ENCODE measurements around the gene PRPF31.
A peak's percentile ranks its signal among the peaks of the same experiment; 100 is the strongest.

PRPF31 gene

GRCh38 chr19:54145541-54146158 is 30.1 kb downstream of the PRPF31 start:
- DNase-seq, result no peak

DNA sequence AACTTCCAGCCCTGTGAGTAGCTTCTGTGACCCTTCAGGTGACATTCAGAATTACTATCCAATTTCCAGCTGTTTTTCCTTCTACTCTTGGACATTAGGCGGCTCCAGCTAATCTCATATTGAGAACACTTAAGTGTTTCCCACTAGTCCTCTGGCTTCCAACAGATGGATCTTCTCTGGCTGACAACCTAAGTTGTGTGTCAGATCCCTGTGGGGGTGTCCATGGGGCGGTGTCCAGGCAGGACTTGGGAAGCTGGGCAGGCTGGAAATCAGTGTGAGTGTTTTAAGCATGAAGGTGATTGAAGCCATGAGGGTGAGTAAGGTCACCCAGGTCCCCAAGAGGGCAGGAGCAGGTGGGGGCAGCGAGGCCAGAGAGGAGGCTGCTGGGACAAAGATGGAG is 32.1 kb downstream of the PRPF31 start:
- no peak for DNase-seq

DNA sequence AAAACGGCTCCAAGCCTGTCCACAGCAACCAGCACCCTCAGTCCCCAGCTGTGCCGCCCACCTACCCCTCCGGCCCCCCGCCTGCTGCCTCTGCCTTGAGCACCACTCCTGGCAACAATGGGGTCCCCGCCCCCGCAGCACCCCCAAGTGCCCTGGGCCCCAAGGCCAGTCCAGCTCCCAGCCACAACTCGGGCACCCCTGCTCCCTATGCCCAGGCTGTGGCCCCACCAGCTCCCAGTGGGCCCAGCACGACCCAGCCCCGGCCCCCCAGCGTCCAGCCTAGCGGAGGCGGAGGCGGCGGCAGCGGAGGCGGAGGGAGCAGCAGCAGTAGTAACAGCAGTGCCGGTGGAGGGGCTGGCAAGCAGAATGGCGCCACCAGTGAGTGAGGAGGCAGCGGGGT is 32.6 kb downstream of the PRPF31 start:
- DNase-seq, result no peak

- DNase-seq, result no peak
Measured at GRCh38 chr19:54149021-54149812, 33.7 kb downstream of the PRPF31 start.

DNA sequence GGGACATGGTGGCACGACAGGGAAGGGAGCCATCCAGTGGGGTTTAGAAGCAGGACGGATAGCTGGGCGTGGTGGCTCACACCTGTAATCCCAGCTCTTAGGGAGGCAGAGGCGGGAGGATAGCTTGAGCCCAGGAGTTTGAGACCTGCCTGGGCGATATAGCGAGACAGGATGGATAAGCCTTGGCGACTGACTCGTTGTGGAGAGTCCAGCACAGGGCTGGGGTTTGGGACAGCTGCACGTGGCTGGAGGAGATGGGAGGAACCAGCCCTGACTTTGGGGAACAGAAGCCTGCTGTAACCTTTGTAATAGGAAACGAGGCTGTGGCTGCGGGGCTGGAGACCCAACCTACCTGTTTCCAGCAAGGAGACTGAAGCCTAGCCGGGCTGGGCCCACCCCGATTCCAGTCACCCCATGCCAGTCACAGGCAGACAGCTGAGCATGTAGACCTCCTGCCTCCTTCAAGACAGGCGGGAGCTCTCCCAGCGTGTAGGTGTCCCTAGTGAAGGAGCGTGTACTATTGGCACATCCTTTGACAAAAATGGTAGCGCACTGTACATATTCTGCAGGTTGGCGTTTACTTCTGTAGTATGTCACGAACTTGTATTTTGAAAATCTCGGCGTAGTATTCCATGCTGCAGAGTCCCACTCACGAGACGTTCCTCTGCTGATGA is 35.9 kb downstream of the PRPF31 start:
- DNase-seq, result no peak

DNA sequence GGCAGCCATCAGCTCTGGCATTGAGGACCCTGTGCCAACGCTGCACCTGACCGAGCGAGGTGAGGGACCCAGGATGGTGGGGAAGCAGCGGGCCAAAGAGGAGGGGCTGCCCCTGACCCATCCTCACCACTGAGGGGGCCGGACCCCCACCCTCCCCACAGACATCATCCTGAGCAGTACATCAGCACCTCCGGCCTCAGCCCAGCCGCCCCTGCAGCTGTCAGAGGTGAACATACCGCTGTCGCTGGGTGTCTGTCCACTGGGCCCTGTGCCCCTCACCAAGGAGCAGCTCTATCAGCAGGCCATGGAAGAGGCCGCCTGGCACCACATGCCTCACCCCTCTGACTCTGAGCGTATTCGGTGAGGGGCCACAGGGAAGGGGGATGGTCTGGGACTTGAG is 36.7 kb downstream of the PRPF31 start:
- no peak for DNase-seq

DNA sequence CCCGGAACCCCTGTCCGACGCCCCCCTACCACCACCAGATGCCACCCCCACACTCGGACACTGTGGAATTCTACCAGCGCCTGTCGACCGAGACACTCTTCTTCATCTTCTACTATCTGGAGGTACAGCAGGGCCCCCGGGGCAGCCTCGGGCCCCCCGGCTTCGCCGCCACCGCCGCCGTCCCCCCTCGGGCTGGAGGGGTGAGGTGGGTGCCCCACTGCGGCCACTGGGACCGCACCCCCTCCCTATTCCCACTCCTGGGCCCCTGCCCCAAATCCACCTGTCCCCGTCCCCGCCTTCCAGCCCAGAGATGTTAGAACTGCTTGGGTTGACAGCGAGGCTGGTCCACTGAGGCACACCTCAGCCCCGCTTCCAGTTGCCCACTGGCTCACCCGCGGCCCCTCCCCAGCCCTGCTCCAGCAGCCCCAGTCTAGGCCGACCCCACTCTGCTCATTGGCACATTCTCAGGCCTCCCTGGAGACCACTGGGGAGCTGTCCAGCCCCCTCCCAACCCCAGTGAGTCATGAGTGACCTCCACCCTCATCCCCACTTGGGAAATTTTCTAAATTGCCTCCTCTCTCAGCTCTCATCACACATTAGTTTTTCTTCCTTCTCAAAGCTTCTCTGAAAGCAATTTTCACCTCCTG is 37.4 kb downstream of the PRPF31 start:
- DNase-seq, result no peak

DNA sequence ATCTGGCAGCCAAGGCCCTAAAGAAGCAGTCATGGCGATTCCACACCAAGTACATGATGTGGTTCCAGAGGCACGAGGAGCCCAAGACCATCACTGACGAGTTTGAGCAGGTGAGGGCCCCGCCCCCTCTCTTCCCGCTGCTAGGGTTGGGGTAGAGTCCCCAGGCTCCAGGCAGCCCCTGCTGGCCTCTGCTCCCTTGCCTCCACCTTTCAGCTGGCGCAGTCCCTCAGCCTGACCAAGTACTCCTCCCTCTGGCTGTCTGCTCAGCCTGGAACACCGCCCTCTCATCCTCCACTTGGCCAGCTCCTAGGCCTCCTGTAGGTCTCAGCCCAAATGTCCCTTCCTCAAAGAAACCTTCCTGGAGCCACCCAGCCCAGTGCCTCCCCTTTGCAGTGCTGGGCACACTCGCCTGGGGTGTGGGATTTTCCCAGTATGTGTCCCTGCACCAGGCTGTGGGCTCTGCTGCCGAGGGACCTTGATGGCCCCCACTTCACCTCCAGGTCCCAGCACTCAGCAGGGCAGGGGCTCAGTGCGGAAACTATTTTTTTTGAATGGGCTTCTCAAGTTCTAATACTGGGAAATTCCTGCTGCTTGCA is 38.3 kb downstream of the PRPF31 start:
- no peak for DNase-seq

DNA sequence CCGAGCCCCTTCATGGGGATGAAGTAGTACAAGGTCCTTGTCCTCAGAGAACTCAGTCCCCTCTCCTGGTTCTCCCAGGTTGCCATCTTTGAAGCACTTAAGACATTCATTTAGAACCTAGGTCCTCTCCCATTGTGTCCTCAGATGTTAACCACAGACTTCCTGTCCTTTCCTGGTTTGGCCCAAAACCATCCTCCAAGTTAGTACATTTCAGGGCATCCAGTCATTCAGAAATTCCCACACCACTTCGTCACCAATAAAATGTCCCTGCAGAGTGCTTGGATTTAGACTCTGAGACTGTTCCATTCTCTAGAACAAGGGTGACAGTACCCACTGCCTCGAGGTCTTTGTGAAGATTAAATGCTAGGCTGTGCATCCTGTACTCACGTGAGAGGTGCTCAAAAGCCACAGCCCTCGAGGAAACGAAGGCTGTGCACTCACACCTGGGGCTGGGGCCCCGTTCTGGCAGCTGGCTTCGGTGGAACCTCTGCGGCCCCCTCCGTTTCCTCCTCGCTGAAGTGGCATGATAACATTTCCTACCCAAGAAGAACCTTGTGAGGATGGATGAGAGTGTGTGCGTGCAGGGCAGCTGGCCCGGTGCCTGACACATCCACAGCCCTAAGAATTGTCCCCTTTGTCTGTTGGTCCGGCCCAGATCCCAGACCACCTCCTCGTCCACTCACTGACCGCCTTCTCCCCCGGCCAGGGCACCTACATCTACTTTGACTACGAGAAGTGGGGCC is 39.2 kb downstream of the PRPF31 start:
- no peak for DNase-seq

GRCh38 chr19:54155694-54156093 is 40.1 kb downstream of the PRPF31 start:
- no peak for DNase-seq

DNA sequence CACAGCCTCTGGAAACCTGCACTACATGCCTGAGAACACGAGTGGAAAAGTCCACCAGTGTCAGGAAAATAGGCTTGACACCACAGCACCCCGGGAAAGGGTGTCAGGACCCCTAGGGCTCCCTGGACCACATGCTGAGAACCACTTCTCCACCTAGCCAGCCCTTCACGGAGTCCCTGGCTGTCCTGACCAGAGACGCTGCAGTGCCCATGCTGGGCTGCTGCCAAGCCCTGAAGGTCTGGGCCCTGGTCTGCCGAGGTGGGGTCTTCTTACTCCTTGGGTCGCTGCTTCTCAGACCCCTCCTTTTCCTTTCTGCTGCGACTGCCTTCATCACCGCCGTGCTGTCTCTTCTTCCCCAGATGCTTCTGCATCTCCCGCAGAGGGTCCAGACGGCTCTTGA is 40.9 kb downstream of the PRPF31 start:
- DNase-seq, result no peak

- DNase-seq, result no peak
Measured at GRCh38 chr19:54156953-54157352, 41.4 kb downstream of the PRPF31 start.

DNA sequence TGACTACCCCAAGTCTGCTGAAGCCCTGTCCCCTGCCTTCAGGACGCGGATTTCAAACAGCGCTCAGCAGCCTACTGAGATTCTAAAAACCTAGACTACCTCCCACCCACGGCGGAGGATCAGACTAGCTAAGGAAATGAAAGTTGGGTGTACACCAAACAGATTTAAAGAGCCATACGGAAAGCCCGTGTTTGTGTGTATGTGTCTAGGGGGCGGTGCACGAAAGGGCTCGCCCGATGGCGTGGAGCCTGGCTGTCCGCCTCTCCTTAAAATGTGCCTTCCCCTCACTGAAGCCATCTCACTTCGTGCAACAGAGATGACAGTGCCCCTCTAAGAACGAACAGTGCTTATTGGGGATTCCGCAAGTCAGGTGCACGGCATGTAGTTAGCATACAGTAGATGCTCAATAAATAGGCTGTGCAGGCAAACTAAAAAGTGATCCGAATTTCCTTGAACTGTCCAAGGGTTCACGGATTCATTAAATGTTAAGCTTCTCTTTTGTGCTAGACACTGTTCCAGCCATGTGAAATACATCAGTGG is 43.3 kb downstream of the PRPF31 start:
- DNase-seq, result peak; percentile 54

DNA sequence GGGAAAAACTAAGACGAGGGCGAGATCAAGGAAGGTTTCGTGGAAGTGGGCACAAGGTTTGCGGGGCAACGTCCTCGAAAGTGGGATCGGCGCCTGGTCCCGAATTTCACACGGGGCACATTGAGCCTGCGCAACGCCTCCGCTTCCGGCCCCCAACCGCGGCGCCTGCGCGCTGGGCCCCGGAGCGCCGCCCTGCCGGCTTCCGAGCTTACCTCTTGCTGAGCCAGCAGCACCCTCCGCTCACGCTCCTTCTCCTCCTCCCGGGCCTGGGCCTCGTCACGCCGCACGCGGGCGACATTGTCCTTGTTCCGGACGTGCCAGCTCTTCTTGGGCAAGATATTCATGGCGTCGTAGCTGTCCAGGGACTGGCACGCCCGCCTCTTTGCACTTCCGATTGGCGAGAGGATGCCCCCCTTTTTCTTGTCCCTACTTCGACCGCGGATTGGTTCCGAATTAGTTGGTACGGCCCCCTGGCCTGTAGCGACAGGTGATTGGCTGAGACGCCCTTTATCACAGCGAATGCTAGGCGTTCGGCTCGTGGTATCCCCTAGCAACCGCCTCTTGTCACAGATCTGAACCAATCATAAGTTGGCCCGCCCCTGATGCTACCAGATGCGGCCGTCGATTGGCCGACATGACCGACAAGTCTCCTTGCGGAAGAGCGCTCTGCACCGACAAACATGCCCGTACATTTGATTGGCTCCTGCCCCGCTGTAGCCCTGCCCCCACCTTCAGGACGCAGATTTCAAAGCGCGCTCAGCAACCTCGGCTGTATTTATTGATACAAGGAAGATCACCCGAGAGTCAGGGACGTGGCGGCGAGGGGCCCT is 44.0 kb downstream of the PRPF31 start, which contains the start of gene LENG1:
TSS of gene LENG1 (minus strand) at position 370 of the 830 bp plus-strand sequence. CDS start at position 344, 26 bp downstream.
- peak; percentile 100 for DNase-seq

DNA sequence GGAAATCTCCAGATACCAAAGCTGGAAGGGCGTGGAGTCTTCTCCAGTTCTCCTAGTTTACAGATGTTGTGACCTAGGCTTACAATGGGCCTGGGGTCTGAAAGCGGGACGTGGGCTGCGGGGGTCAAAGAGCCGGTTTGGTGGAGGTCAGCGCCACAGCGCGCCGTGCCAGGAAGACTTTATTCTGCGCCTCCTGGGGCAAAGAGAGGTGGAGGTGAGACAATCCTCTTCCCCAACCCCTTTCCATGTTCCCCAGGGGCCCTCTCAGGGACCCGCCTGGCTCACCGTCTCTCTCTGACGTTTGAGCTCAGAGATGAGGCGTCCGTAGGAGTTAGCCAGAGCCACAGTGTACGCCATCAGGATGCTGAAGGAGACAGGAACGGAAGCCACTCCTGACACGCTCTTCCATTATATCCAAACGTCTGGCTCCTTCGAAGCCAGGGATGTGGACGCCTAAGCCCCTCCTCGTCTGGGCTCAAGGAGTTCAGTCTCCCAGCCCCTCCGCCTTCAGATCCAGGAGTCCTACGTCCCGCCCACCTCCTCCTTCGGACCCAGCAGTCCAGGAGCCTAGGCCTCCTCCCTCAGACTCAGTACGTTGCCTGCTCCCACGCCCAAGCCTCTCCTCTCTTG is 44.7 kb downstream of the PRPF31 start:
- DNase-seq, result no peak

GRCh38 chr19:54160854-54161253 is 45.3 kb downstream of the PRPF31 start:
- no peak for DNase-seq

DNA sequence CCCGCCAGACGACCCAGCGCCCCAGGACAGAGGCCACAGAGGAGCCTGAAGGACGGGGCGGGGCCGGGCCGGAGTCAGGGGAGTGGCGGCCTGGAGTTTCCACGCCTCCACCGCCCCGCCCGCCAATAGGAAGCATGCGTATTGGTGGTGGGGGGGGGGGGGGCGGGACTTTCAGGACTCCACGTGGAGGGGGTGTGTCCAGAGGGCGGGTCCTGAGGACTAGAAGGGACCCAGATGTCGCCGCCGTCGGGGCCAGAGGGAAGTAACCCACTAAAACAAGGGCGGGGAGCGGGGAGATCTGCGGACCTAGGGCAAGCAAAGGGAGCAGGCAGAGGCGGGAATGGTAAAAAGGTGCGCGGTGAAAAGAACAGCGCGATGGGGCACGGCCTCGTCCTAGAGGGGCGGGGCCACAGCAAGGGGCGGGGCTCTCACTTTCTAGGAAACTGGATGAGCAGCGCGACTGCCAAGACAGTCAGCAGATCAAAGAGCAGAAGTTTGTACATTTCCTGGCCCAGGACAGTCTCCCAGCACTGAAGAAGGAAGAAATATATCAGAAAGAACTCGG is 46.8 kb downstream of the PRPF31 start:
- DNase-seq, result peak; percentile 94

DNA sequence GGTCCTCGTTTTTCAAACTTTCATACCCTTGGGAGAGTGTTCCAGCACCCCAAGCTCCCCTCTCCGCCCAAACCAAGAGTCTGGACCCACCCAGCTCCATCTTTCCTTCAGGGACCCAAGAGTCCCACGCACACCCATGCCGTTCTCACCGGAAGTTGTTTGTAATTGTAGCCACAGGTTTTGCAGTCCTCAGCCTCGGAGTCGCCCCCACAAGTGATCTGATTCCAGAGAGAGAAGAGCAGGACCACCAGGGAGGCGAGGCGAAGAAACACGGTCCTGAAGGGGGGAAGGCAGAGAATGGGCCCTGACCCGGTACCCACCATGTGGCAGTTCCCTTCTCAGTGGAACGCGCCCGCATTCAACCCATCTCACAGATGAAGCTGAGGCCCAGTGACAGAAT is 47.3 kb downstream of the PRPF31 start:
- DNase-seq, result no peak

GRCh38 chr19:54164369-54165068 is 49.0 kb downstream of the PRPF31 start:
- DNase-seq, result peak; percentile 62

DNA sequence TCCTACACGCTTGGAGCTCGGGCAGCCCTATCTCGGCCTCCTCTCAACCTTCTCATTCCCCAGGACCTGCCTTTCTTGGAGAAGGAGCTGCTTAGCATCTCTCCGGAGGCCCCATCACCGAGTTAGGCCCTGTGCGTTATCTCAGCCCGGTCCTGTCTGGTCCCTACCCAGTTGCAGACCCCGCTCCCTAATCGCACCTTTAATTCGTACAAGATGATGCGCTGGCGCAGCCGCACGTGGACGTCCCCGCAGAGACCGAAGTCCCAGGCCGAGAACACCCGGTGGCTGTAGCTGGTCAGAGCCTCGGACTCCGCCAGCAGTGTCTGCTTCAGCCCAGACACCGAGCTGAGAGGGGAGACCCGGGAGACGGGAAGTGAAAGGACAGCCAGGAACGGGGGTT is 49.7 kb downstream of the PRPF31 start:
- no peak for DNase-seq

Measured in suppressor macrophage treated with lipopolysaccharide for 4 hours (primary cell).